HepG2 (cell line): Measurements from ENCODE around the gene METTL15. TPM values are rescaled to one million over a fixed set of nuclear protein-coding genes. Genes with fewer than 3 reads are reported as not detected.

Experiments
- ATAC-seq: fragments of 200-7000 bp; cut with Tn5 transposase; 3 replicates; pipeline ENCODE4 v1.9.1; 2020; ENCODE audit warnings: mild to moderate bottlenecking, moderate library complexity
- BruUV-seq: library from RNA; stranded (reverse); fragments of 400-500 nt; replicated peaks from 2 replicates; lab custom pipeline; 2021; lab: Mats Ljungman, UMichigan
- CTCF ChIA-PET: fragments of 300-600 bp; formaldehyde crosslinking; extraction: SDS; loops from one replicate; lab custom pipeline; 2021; ENCODE audit warnings: low total read pairs, inconsistent platforms, low intra/inter-chr PET ratio; lab: Yijun Ruan, JAX
- POLR2A ChIA-PET: fragments of 350-600 bp; sonication (Branson Sonifier 250); formaldehyde crosslinking; loops from one replicate; lab custom pipeline; 2020; ENCODE audit warnings: antibody characterized with exemption, inconsistent platforms; lab: Yijun Ruan, JAX
- DNase-seq: peaks from one replicate; pipeline ENCODE4 v3.0.0-alpha.2; 2015; ENCODE audit warnings: low spot score
- FAIRE-seq: peaks from 3 replicates; lab custom pipeline; 2011; peaks lifted over from hg19 to GRCh38; lab: Jason Lieb, UNC
- H2AFZ ChIP-seq: one replicate; pipeline ENCODE4 v1.6.1; 2011; ENCODE audit warnings: low read length, inconsistent platforms
- H3K27ac ChIP-seq: fragments of 300-600 bp; 3 replicates; pipeline ENCODE4 v1.8.0; 2011; ENCODE audit warnings: mixed run types, mild to moderate bottlenecking, mixed read lengths, low read length, inconsistent platforms; ENCODE audit not compliant: insufficient read depth; ENCODE audit errors: extremely low read length
- H3K27me3 ChIP-seq, 2 experiments: fragments of 200-600 bp in 1 of 2; 2 replicates in 1 of 2; 3 replicates in 1 of 2; pipeline versions ENCODE4 v1.6.0 to v1.8.0; 2011; ENCODE audit warnings: low read length in 2 of 2, mild to moderate bottlenecking in 2 of 2, moderate library complexity in 2 of 2, inconsistent platforms in 1 of 2; ENCODE audit not compliant: insufficient read depth in 2 of 2, control insufficient read depth in 1 of 2
- H3K36me3 ChIP-seq, 2 experiments: fragments of 200-600 bp in 1 of 2; replicated peaks in 1 of 2; 2 replicates in 1 of 2; 3 replicates in 1 of 2; pipeline versions ENCODE4 v1.5.1 to v1.8.0; 2011; ENCODE audit warnings: low read length in 2 of 2, inconsistent platforms in 1 of 2; ENCODE audit not compliant: insufficient read depth in 2 of 2, control insufficient read depth in 1 of 2
- H3K4me1 ChIP-seq: 2 replicates; pipeline ENCODE4 v1.5.1; 2012; ENCODE audit warnings: low read length, inconsistent platforms; ENCODE audit not compliant: insufficient read depth
- H3K4me2 ChIP-seq: 2 replicates; pipeline ENCODE4 v1.6.0; 2011; ENCODE audit warnings: low read depth, low read length, inconsistent platforms
- H3K4me3 ChIP-seq, 3 experiments: fragments of 200-600 bp in 1 of 3; sonication (generic), shearing (Covaris generic) in 1 of 3; replicated peaks in 1 of 3; 2 replicates each; pipeline ENCODE4 v1.5.1; 2011 to 2016; ENCODE audit warnings: low read length in 3 of 3, inconsistent platforms in 2 of 3, low read depth in 2 of 3, mild to moderate bottlenecking in 2 of 3, control low read depth in 1 of 3, mixed read lengths in 1 of 3; ENCODE audit not compliant: insufficient read depth in 1 of 3
- H3K79me2 ChIP-seq: one replicate; pipeline ENCODE4 v1.6.1; 2011; ENCODE audit warnings: low read length, inconsistent platforms; ENCODE audit not compliant: insufficient read depth
- H3K9ac ChIP-seq: 2 replicates; pipeline ENCODE4 v1.6.0; 2011; ENCODE audit warnings: mild to moderate bottlenecking, low read depth, low read length, inconsistent platforms; ENCODE audit not compliant: insufficient read depth
- H3K9me3 ChIP-seq: 2 replicates; pipeline ENCODE4 v1.5.1; 2012; ENCODE audit warnings: mild to moderate bottlenecking, low read length
- H4K20me1 ChIP-seq: 2 replicates; pipeline ENCODE4 v1.6.0; 2011; ENCODE audit warnings: inconsistent platforms, mild to moderate bottlenecking, low read length, moderate library complexity; ENCODE audit not compliant: insufficient read depth
- EED ChIP-seq: sonication (generic); formaldehyde crosslinking; IDR thresholded peaks from 2 replicates; pipeline ENCODE4 v1.5.0; 2020; ENCODE audit warnings: mild to moderate bottlenecking, missing genetic modification reagents
- HNRNPLL ChIP-seq: fragments of 200-400 bp; formaldehyde crosslinking; IDR thresholded peaks from 2 replicates; pipeline ENCODE4 v1.6.1; 2017; ENCODE audit warnings: mild to moderate bottlenecking, low read depth, low read length; ENCODE audit not compliant: poor library complexity, severe bottlenecking
- MTERF4 ChIP-seq: sonication (generic); formaldehyde crosslinking; IDR thresholded peaks from 2 replicates; pipeline ENCODE4 v1.8.0; 2023; ENCODE audit warnings: mild to moderate bottlenecking, missing genetic modification reagents
- MZF1 ChIP-seq: sonication (generic); formaldehyde crosslinking; IDR thresholded peaks from 2 replicates; pipeline ENCODE4 v1.8.1; 2023; ENCODE audit warnings: mild to moderate bottlenecking, missing genetic modification reagents, borderline replicate concordance
- NFE2L1 ChIP-seq: sonication (generic); formaldehyde crosslinking; IDR thresholded peaks from 2 replicates; pipeline ENCODE4 v1.4.0; 2020; ENCODE audit warnings: missing genetic modification reagents, mild to moderate bottlenecking, borderline replicate concordance
- NR2F1 ChIP-seq, 2 experiments: fragments of 450-650 bp in 1 of 2; formaldehyde crosslinking in 1 of 2; IDR thresholded peaks; 2 replicates each; pipeline versions ENCODE4 v1.5.0 to v1.6.1; 2016 to 2020; ENCODE audit warnings: mild to moderate bottlenecking in 1 of 2, missing compliant biosample characterization in 1 of 2, missing genetic modification reagents in 1 of 2, moderate library complexity in 1 of 2
- NR2F6 ChIP-seq, 2 experiments: IDR thresholded peaks; 2 replicates each; pipeline ENCODE4 v1.6.1; 2016; ENCODE audit warnings: antibody characterized with exemption in 1 of 2, mild to moderate bottlenecking in 1 of 2
- PRDM10 ChIP-seq: sonication (generic); formaldehyde crosslinking; IDR thresholded peaks from 2 replicates; pipeline ENCODE4 v1.4.0; 2020; ENCODE audit warnings: low read depth, missing genetic modification reagents
- SMAD3 ChIP-seq: sonication (generic); formaldehyde crosslinking; IDR thresholded peaks from 2 replicates; pipeline ENCODE4 v1.4.0; 2020; ENCODE audit warnings: missing genetic modification reagents
- SP4 ChIP-seq: sonication (generic); formaldehyde crosslinking; IDR thresholded peaks from 2 replicates; pipeline ENCODE4 v1.8.1; 2023; ENCODE audit warnings: mild to moderate bottlenecking, missing genetic modification reagents
- SUZ12 ChIP-seq: fragments of 150-350 bp; IDR thresholded peaks from 2 replicates; pipeline ENCODE4 v1.6.1; 2014; ENCODE audit warnings: low read depth, low read length
- TBX2 ChIP-seq: sonication (generic); formaldehyde crosslinking; IDR thresholded peaks from 2 replicates; pipeline ENCODE4 v1.5.0; 2020; ENCODE audit warnings: missing genetic modification reagents, mild to moderate bottlenecking, borderline replicate concordance
- TFE3 ChIP-seq: IDR thresholded peaks from 2 replicates; pipeline ENCODE4 v1.6.1; 2016
- TRIM24 ChIP-seq: sonication (generic); formaldehyde crosslinking; IDR thresholded peaks from 2 replicates; pipeline ENCODE4 v1.8.0; 2022; ENCODE audit warnings: mild to moderate bottlenecking, missing genetic modification reagents
- ZBTB1 ChIP-seq: sonication (generic); formaldehyde crosslinking; IDR thresholded peaks from 2 replicates; pipeline ENCODE4 v1.4.0; 2020; ENCODE audit warnings: missing genetic modification reagents, borderline replicate concordance
- ZKSCAN1 ChIP-seq: fragments of 150-350 bp; IDR thresholded peaks from 2 replicates; pipeline ENCODE4 v1.6.1; 2014; ENCODE audit warnings: low read length
- ZNF235 ChIP-seq: sonication (generic); formaldehyde crosslinking; IDR thresholded peaks from 2 replicates; pipeline ENCODE4 v1.8.1; 2023; ENCODE audit warnings: mild to moderate bottlenecking, missing genetic modification reagents, borderline replicate concordance
- ZNF644 ChIP-seq: IDR thresholded peaks from 2 replicates; pipeline ENCODE4 v1.6.1; 2016; ENCODE audit warnings: low read depth
- ZNF724P ChIP-seq: sonication (generic); formaldehyde crosslinking; IDR thresholded peaks from 2 replicates; pipeline ENCODE4 v1.8.0; 2022; ENCODE audit warnings: missing genetic modification reagents, borderline replicate concordance
- ZNF775 ChIP-seq: sonication (generic); formaldehyde crosslinking; IDR thresholded peaks from 2 replicates; pipeline ENCODE4 v1.4.0; 2020; ENCODE audit warnings: missing genetic modification reagents, mild to moderate bottlenecking, moderate library complexity, borderline replicate concordance
- ZSCAN21 ChIP-seq: sonication (generic); formaldehyde crosslinking; IDR thresholded peaks from 2 replicates; pipeline ENCODE4 v1.8.0; 2022; ENCODE audit warnings: mild to moderate bottlenecking, missing genetic modification reagents, moderate library complexity, borderline replicate concordance
- WGBS: methylation state at CpG from one replicate; pipeline ENCODE4 v1.1.6; 2017; ENCODE audit warnings: low lambda C conversion rate; 5-methylcytosine and 5-hydroxymethylcytosine counted together
- in situ Hi-C: cut with HindIII; loops from 2 replicates; pipeline ENCODE4 v1.10.0; 2017; ENCODE audit warnings: low pct_unique_long_range_greater_than_20kb; ENCODE audit not compliant: extremely low pct_ligation_motif_present
- intact Hi-C: fragments of 100-400 bp; cut with micrococcal nuclease; formaldehyde crosslinking; loops from one replicate; pipeline ENCODE4 v1.10.0; 2022; ENCODE audit not compliant: unreplicated experiment
- polyA plus RNA-seq, 8 experiments: library from polyadenylated mRNA; depleted of rRNA in 3 of 8; stranded (reverse) in 7 of 8; unstranded in 1 of 8; fragments of >200 nt; fragmentation: Illumina TruSeq in 4 of 8; extraction: Trizol in 4 of 8; gene quantifications; 2 replicates each; pipeline versions ENCODE4 v1.2.1 to v1.2.3, GENCODE V29; 2011 to 2016; ENCODE audit warnings: low read depth in 4 of 8, missing spikeins in 1 of 8, mixed read lengths in 1 of 8; ENCODE audit not compliant: insufficient read depth in 1 of 8
- total RNA-seq, 5 experiments: library from RNA; depleted of rRNA; stranded (reverse); fragments of >200 nt; fragmentation: Illumina TruSeq; extraction: Trizol; gene quantifications; 2 replicates each; pipeline ENCODE4 v1.2.3, GENCODE V29; 2016; ENCODE audit warnings: low read depth in 1 of 5

The METTL15 gene
- total and polyA plus RNA-seq, 2 of the 13 experiments (the other 11 are each of a cell fraction or from before 2014, with no cell fraction given): 6.5 to 14.0 TPM

- ATAC-seq: peak; percentile 65
- no peak overlapping the region for H3K27ac ChIP-seq
- H3K79me2 ChIP-seq: no peaks in the 10 kb centered on the region
- H3K9me3 ChIP-seq: no peaks in the 10 kb centered on the region
- POLR2A ChIA-PET: no interaction called here
- H3K36me3 ChIP-seq: no peaks in the 10 kb centered on the region
- no TSS peak for BruUV-seq
- H2AFZ ChIP-seq: no peak overlapping the region
- H3K9ac ChIP-seq: no peak overlapping the region
- CTCF ChIA-PET: no interaction called here
- in situ Hi-C loops (no loop called here), intact Hi-C loops (no loop called here)
- no peaks in the 10 kb centered on the region for H4K20me1 ChIP-seq
- WGBS: 69% methylated on average over 2 of the region's 2 CpGs
- H3K27me3 ChIP-seq: no peaks in the 10 kb centered on the region
- no peak overlapping the region for H3K4me3 ChIP-seq
- H3K4me1 ChIP-seq: peaks cover 12% of the 10 kb centered on the region
- FAIRE-seq: peak; percentile 36
- no peak overlapping the region for H3K4me2 ChIP-seq
- DNase-seq: peak; percentile 61
- TF ChIP-seq PRDM10 (no peak), ZBTB1 (no peak), TBX2 (CRISPR knock-in tag) (no peak), NR2F6 (IDR thresholded peaks at IDR 0.05) (no peak), NR2F6 (CRISPR knock-in tag; IDR thresholded peaks at IDR 0.05) (0 out of 2 replicates have a peak, but pooled peaks have one; percentile 14), ZNF724P (CRISPR knock-in tag) (no peak), MTERF4 (CRISPR knock-in tag) (no peak), SMAD3 (CRISPR knock-in tag) (no peak), SUZ12 (no peak), NR2F1 (CRISPR knock-in tag; IDR thresholded peaks at IDR 0.05) (peak in 1 of 2 experiments; percentile 38; a peak in 1 of 4 replicates), NFE2L1 (CRISPR knock-in tag) (no peak), HNRNPLL (no peak), ZNF644 (0 out of 2 replicates have a peak, but pooled peaks have one; percentile 26), EED (CRISPR knock-in tag) (no peak), SP4 (CRISPR knock-in tag) (no peak), ZKSCAN1 (no peak), MZF1 (CRISPR knock-in tag) (no peak), ZNF775 (CRISPR knock-in tag) (no peak), ZNF235 (no peak), TFE3 (CRISPR knock-in tag) (no peak), ZSCAN21 (CRISPR knock-in tag) (no peak), TRIM24 (CRISPR knock-in tag) (no peak)
Observed at GRCh38 chr11:28168718-28169117, 60.5 kb downstream of the METTL15 start.
